Endothelial cell of umbilical vein (primary cell): ENCODE results near the gene FAM43B. TPM values are rescaled to one million over a fixed set of nuclear protein-coding genes. Genes with fewer than 3 reads are reported as not detected.

Experiments used
- BruUV-seq: library from RNA; stranded (reverse); fragments of 400-500 nt; replicated peaks from 2 replicates; lab custom pipeline; 2021; lab: Mats Ljungman, UMichigan
- CTCF ChIA-PET: fragments of 300-600, 350-600 bp; sonication (Branson Sonifier 250); formaldehyde crosslinking; loops from one replicate; lab custom pipeline; 2021; ENCODE audit warnings: antibody characterized with exemption, inconsistent platforms; lab: Charles Lee
- POLR2A ChIA-PET: fragments of 300-600, 350-600 bp; sonication (Branson Sonifier 250); formaldehyde crosslinking; loops from one replicate; lab custom pipeline; 2021; ENCODE audit warnings: antibody characterized with exemption, inconsistent platforms; lab: Charles Lee
- DNase-seq: peaks from one replicate; pipeline ENCODE4 v3.0.0-alpha.2; 2011; ENCODE audit warnings: low read depth, low spot score
- FAIRE-seq: peaks from 2 replicates; lab custom pipeline; 2011; peaks lifted over from hg19 to GRCh38; lab: Jason Lieb, UNC
- H2AFZ ChIP-seq: 2 replicates; pipeline ENCODE4 v1.6.0; 2012; ENCODE audit warnings: low read depth, low read length, control low read depth, inconsistent platforms
- H3K27ac ChIP-seq: 2 replicates; pipeline ENCODE4 v1.5.1; 2011; ENCODE audit warnings: low read depth, mild to moderate bottlenecking, control low read depth, low read length, moderate library complexity; ENCODE audit not compliant: insufficient read depth
- H3K27me3 ChIP-seq, 2 experiments: 2 replicates each; pipeline versions ENCODE4 v1.6.0 to v1.6.1; 2011; ENCODE audit warnings: low read length in 2 of 2, mixed read lengths in 1 of 2; ENCODE audit not compliant: control insufficient read depth in 2 of 2, insufficient read depth in 2 of 2
- H3K36me3 ChIP-seq, 2 experiments: 2 replicates in 1 of 2; 3 replicates in 1 of 2; pipeline ENCODE4 v1.5.1; 2011; ENCODE audit warnings: low read length in 2 of 2, mild to moderate bottlenecking in 1 of 2, moderate library complexity in 1 of 2; ENCODE audit not compliant: control insufficient read depth in 2 of 2, insufficient read depth in 2 of 2; ENCODE audit errors: extremely low read depth in 1 of 2
- H3K4me1 ChIP-seq: 3 replicates; pipeline ENCODE4 v1.5.1; 2011; ENCODE audit warnings: mild to moderate bottlenecking, low read length; ENCODE audit not compliant: control insufficient read depth, insufficient read depth; ENCODE audit errors: extremely low read depth
- H3K4me2 ChIP-seq: 2 replicates; pipeline ENCODE4 v1.6.1; 2011; ENCODE audit warnings: low read length, control low read depth, mixed read lengths; ENCODE audit not compliant: insufficient read depth
- H3K4me3 ChIP-seq, 3 experiments: fragments of 200-600 bp in 1 of 3; sonication (generic), shearing (Covaris generic) in 1 of 3; replicated peaks in 1 of 3; 2 replicates each; pipeline ENCODE4 v1.5.1; 2011 to 2016; ENCODE audit warnings: control low read depth in 3 of 3, low read length in 3 of 3, mild to moderate bottlenecking in 2 of 3, inconsistent platforms in 1 of 3, low read depth in 1 of 3, moderate library complexity in 1 of 3; ENCODE audit not compliant: insufficient read depth in 1 of 3
- H3K79me2 ChIP-seq: 2 replicates; pipeline ENCODE4 v1.6.0; 2012; ENCODE audit warnings: low read length, inconsistent platforms; ENCODE audit not compliant: control insufficient read depth, insufficient read depth
- H3K9ac ChIP-seq: replicated peaks from 2 replicates; pipeline ENCODE3; 2011; ENCODE audit warnings: low read length, control low read depth; ENCODE audit not compliant: insufficient read depth; ENCODE audit errors: extremely low read depth
- H3K9me1 ChIP-seq: replicated peaks from 3 replicates; pipeline ENCODE4 v1.6.0; 2011; ENCODE audit warnings: mild to moderate bottlenecking, low read length; ENCODE audit not compliant: control insufficient read depth, insufficient read depth; ENCODE audit errors: extremely low read depth
- H3K9me3 ChIP-seq: replicated peaks from 2 replicates; pipeline ENCODE4 v1.5.1; 2012; ENCODE audit warnings: low read length, inconsistent platforms; ENCODE audit not compliant: control insufficient read depth, insufficient read depth
- H4K20me1 ChIP-seq: replicated peaks from 2 replicates; pipeline ENCODE3; 2011; ENCODE audit warnings: mild to moderate bottlenecking, low read length; ENCODE audit not compliant: control insufficient read depth, insufficient read depth; ENCODE audit errors: extremely low read depth
- CTCF ChIP-seq, 2 donors: IDR thresholded peaks; 1 replicate in 1 of 2; 2 replicates in 1 of 2; pipeline ENCODE4 v1.5.1; 2011; ENCODE audit warnings: low read length in 2 of 2, mild to moderate bottlenecking in 2 of 2, moderate library complexity in 2 of 2, control low read depth in 1 of 2, inconsistent platforms in 1 of 2, low read depth in 1 of 2; ENCODE audit not compliant: insufficient read depth in 1 of 2; ENCODE audit errors: extremely low read depth in 1 of 2
- EZH2 ChIP-seq: IDR thresholded peaks from 2 replicates; pipeline ENCODE4 v1.6.1; 2012; ENCODE audit warnings: borderline replicate concordance, low read depth, mild to moderate bottlenecking, moderate library complexity, low read length, inconsistent platforms; ENCODE audit not compliant: severe bottlenecking
- FOS ChIP-seq: IDR thresholded peaks from 2 replicates; pipeline ENCODE4 v1.6.1; 2011; ENCODE audit warnings: mild to moderate bottlenecking, low read length, moderate library complexity, borderline replicate concordance; ENCODE audit not compliant: insufficient read depth
- GATA2 ChIP-seq: IDR thresholded peaks from 2 replicates; pipeline ENCODE4 v1.7.0; 2011; ENCODE audit warnings: low read depth, mild to moderate bottlenecking, moderate library complexity, mixed read lengths, low read length; ENCODE audit not compliant: insufficient read length, insufficient read depth
- JUN ChIP-seq: IDR thresholded peaks from 2 replicates; pipeline ENCODE4 v1.6.1; 2011; ENCODE audit warnings: borderline replicate concordance, low read depth; ENCODE audit not compliant: insufficient read length, insufficient read depth
- MAX ChIP-seq: IDR thresholded peaks from 2 replicates; pipeline ENCODE4 v1.6.1; 2011; ENCODE audit not compliant: insufficient read depth, insufficient read length
- MYC ChIP-seq: IDR thresholded peaks from one replicate; pipeline ENCODE4 v1.6.1; 2011; ENCODE audit warnings: mild to moderate bottlenecking, low read depth, low read length
- POLR2A ChIP-seq: IDR thresholded peaks from 2 replicates; pipeline ENCODE4 v1.6.1; 2012; ENCODE audit warnings: low read depth, mild to moderate bottlenecking, control low read depth, low read length
- POLR2AphosphoS5 ChIP-seq: IDR thresholded peaks from 2 replicates; pipeline ENCODE4 v1.6.1; 2012; ENCODE audit warnings: low read depth, mild to moderate bottlenecking, control low read depth, low read length, moderate library complexity; ENCODE audit not compliant: insufficient read depth
- dilution Hi-C: fragments of 300-500 bp; cut with MboI; formaldehyde crosslinking; loops from one replicate; pipeline ENCODE4 v1.15.0; 2019; ENCODE audit warnings: low sequenced_read_pairs; ENCODE audit not compliant: extremely low pct_ligation_motif_present
- intact Hi-C: fragments of 100-400 bp; cut with micrococcal nuclease; formaldehyde crosslinking; loops from one replicate; pipeline ENCODE4 v1.10.0; 2022
- polyA plus RNA-seq, 4 experiments: library from polyadenylated mRNA; depleted of rRNA in 3 of 4; stranded (reverse) in 3 of 4; unstranded in 1 of 4; fragments of >200 nt; gene quantifications; 2 replicates each; pipeline versions ENCODE4 v1.2.1 to v1.2.3, GENCODE V29; 2011 to 2012; ENCODE audit warnings: missing spikeins in 1 of 4
- total RNA-seq: library from RNA; stranded (reverse); gene quantifications from 2 replicates; pipeline ENCODE4 v1.2.3, GENCODE V29; 2021

FAM43B gene
- total and polyA plus RNA-seq, 2 donors (not counting 3 experiments of a cell fraction or from before 2014, with no cell fraction given), result not detected

DNA sequence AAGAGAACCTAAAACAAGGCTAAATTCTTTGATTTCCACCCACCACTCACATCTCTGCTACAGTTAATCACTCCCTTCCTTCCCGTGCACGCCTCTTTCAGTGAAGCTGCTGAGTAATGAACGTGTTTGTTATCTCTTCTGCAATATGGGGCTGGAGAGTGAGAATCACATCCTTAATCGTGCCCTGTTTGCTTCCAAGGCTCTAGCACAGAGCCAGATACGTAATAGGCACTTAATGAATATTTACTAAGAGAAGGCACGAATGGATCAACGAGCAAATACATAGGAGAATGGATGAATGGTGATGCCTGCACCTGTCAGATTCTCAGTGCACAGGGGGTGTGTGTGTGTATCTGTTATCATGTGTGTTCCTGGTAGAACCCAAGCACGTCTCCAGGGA lies 22.1 kb upstream of the FAM43B start:
- intact Hi-C loops (no loop called here), dilution Hi-C loops (no loop called here)
- TF ChIP-seq MYC (no peak), GATA2 (peak; percentile 26)
- H3K36me3 ChIP-seq, result no peaks in the 10 kb centered on the region
- no peak overlapping the region for H3K27ac ChIP-seq
- H3K27me3 ChIP-seq, result peaks cover 17% of the 10 kb centered on the region in 2 experiments
- H3K9me3 ChIP-seq, result no peaks in the 10 kb centered on the region
- H3K79me2 ChIP-seq, result no peaks in the 10 kb centered on the region
- ChIA-PET POLR2A (no interaction called here), CTCF (interaction anchor here (2.1 kb wide), 1 partner anchor 45 kb away, joined by 5 read pairs; no protein-coding TSS in a partner anchor)
- no peak overlapping the region for H3K4me2 ChIP-seq
- H4K20me1 ChIP-seq, result no peaks in the 10 kb centered on the region
- no TSS peak for BruUV-seq
- no peak overlapping the region for H2AFZ ChIP-seq
- FAIRE-seq (no peak), DNase-seq (peak; percentile 46)
- no peaks in the 10 kb centered on the region for H3K4me1 ChIP-seq
- no peaks in the 10 kb centered on the region for H3K9me1 ChIP-seq
- H3K4me3 ChIP-seq, result no peak overlapping the region
- H3K9ac ChIP-seq, result no peak overlapping the region

DNA sequence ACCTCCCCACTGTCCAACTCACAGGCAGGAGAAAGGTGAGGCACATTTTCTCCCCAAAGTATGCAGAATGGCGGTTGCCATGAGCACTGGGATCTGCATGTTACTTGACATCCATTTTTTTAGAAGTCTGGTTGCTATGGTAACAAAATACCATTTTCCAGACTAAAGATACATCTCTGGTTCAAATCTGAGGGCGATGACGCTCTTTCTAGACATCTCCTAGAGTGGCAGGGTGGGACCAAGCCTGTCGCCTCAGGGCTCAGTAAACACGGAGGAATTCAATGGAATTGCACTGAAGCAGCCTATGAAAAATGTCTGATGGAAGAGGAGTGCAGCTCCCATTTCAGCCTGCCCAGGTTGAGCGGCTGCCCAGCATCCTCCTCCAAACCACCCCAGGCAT lies 21.5 kb upstream of the FAM43B start:
- no TSS peak for BruUV-seq
- Histone ChIP-seq H4K20me1 (no peaks in the 10 kb centered on the region), H3K9ac (no peak overlapping the region), H3K9me3 (no peaks in the 10 kb centered on the region), H3K79me2 (no peaks in the 10 kb centered on the region), H3K4me3 (no peak overlapping the region), H3K36me3 (no peaks in the 10 kb centered on the region), H2AFZ (no peak overlapping the region), H3K27ac (no peak overlapping the region), H3K4me2 (no peak overlapping the region), H3K9me1 (no peaks in the 10 kb centered on the region), H3K27me3 (peaks cover 17% of the 10 kb centered on the region in 2 experiments), H3K4me1 (no peaks in the 10 kb centered on the region)
- intact Hi-C loops, result no loop called here
- FAIRE-seq (no peak), DNase-seq (no peak)
- dilution Hi-C loops, result no loop called here
- POLR2A ChIA-PET, result interaction anchor here (0.5 kb wide), 1 partner anchor 134 kb away, joined by 3 read pairs; no protein-coding TSS in a partner anchor
- CTCF ChIA-PET, result interaction anchor here (2.1 kb wide), 1 partner anchor 44 kb away, joined by 5 read pairs; no protein-coding TSS in a partner anchor
- TF ChIP-seq MYC (no peak), EZH2 (no peak), FOS (no peak), GATA2 (no peak), CTCF (IDR thresholded peaks at IDR 0.05; ENCODE audit: extremely low read depth in 1 of 2, insufficient read depth in 1 of 2, low read depth in 1 of 2, low read length in 2 of 2) (no peak), MAX (no peak), POLR2A (no peak), POLR2AphosphoS5 (no peak), JUN (no peak)
